Measurements from ENCODE around the gene SMARCA1. TPM values are rescaled to one million over a fixed set of nuclear protein-coding genes. Genes with fewer than 3 reads are reported as not detected.

Gene SMARCA1
- total RNA-seq, 4 donors from 2014 or later, result 67.1 to 75.8 (median 69.2) TPM

- TF ChIP-seq POLR2A (IDR thresholded peaks at IDR 0.05), result no peak
- TF ChIP-seq CTCF (IDR thresholded peaks at IDR 0.05), result no peak
Observed at GRCh38 chrX:129461801-129462456, 61.4 kb downstream of the SMARCA1 start.

GRCh38 chrX:129452523-129452922, 70.8 kb downstream of the SMARCA1 start:
- no peak overlapping the region for H3K27ac ChIP-seq
- TF ChIP-seq POLR2A (IDR thresholded peaks at IDR 0.05) (no peak), CTCF (IDR thresholded peaks at IDR 0.05) (no peak)
- no peaks in the 10 kb centered on the region for H3K36me3 ChIP-seq
- H3K4me3 ChIP-seq (replicated peaks in 1 of 3), result no peak overlapping the region
- H3K27me3 ChIP-seq, result no peaks in the 10 kb centered on the region
- DNase-seq, result no peak
- intact Hi-C loops (cut with DNase I), result no loop called here
- 92 to 94% methylated on average over 6 of the region's 6 CpGs for WGBS, 2 donors
- no peaks in the 10 kb centered on the region for H3K9me3 ChIP-seq
- H3K4me1 ChIP-seq, result no peaks in the 10 kb centered on the region

More at GRCh38 chrX:129461801-129462456, 61.4 kb downstream of the SMARCA1 start:
- intact Hi-C loops (cut with DNase I), result no loop called here
- Histone ChIP-seq H3K27ac (no peak overlapping the region), H3K36me3 (peaks cover 4 to 9% of the 10 kb centered on the region in 2 donors), H3K4me3 (replicated peaks in 1 of 3) (no peak overlapping the region), H3K27me3 (no peaks in the 10 kb centered on the region), H3K9me3 (no peaks in the 10 kb centered on the region), H3K4me1 (no peaks in the 10 kb centered on the region)
- 91 to 94% methylated on average over 3 of the region's 3 CpGs for WGBS, 2 donors
- no peak for DNase-seq

GRCh38 chrX:129450123-129450522, 73.2 kb downstream of the SMARCA1 start:
- Histone ChIP-seq H3K36me3 (no peaks in the 10 kb centered on the region), H3K27me3 (no peaks in the 10 kb centered on the region), H3K27ac (no peak overlapping the region), H3K9me3 (no peaks in the 10 kb centered on the region), H3K4me3 (replicated peaks in 1 of 3) (no peak overlapping the region), H3K4me1 (no peaks in the 10 kb centered on the region)
- TF ChIP-seq POLR2A (IDR thresholded peaks at IDR 0.05) (no peak), CTCF (IDR thresholded peaks at IDR 0.05) (no peak)
- no peak for DNase-seq
- intact Hi-C loops (cut with DNase I), result no loop called here
- 88 to 96% methylated on average over 4 of the region's 4 CpGs for WGBS, 2 donors

DNA sequence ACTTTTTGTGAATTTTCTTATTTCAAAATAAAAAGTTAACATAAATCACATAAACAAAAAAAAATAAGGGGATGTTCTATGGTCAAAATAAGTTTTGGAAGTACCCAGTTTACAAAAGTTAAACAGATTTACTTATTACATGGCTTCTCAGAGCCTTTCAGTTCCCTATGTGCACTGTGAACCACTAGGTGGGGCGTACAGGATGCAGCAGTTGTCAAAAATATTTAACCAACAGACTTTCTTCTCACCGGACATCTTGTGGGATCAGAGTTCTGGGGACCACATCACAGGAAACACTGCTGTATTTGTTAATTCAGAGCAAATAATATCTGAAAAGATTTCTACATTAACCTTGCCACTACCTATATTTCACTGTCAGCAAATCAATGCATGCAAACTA, 74.1 kb downstream of the SMARCA1 start:
- WGBS, 2 donors, result 75 to 79% methylated on average over 2 of the region's 2 CpGs
- no peak for DNase-seq
- Histone ChIP-seq H3K36me3 (no peaks in the 10 kb centered on the region), H3K4me1 (no peaks in the 10 kb centered on the region), H3K4me3 (replicated peaks in 1 of 3) (no peak overlapping the region), H3K27me3 (no peaks in the 10 kb centered on the region), H3K27ac (no peak overlapping the region), H3K9me3 (no peaks in the 10 kb centered on the region)
- no peak for TF ChIP-seq POLR2A (IDR thresholded peaks at IDR 0.05)
- TF ChIP-seq CTCF (IDR thresholded peaks at IDR 0.05), result no peak
- intact Hi-C loops (cut with DNase I), result no loop called here

- Histone ChIP-seq H3K36me3 (no peaks in the 10 kb centered on the region), H3K4me3 (replicated peaks in 1 of 3) (no peak overlapping the region), H3K9me3 (no peaks in the 10 kb centered on the region), H3K4me1 (no peaks in the 10 kb centered on the region), H3K27ac (no peak overlapping the region), H3K27me3 (no peaks in the 10 kb centered on the region)
- no peak for DNase-seq
- intact Hi-C loops (cut with DNase I), result no loop called here
- TF ChIP-seq CTCF (IDR thresholded peaks at IDR 0.05) (no peak), POLR2A (IDR thresholded peaks at IDR 0.05) (no peak)
Observed at GRCh38 chrX:129445436-129445835, 77.9 kb downstream of the SMARCA1 start.
